B cell (primary cell): ENCODE results near the gene KIF21A. TPM values are rescaled to one million over a fixed set of nuclear protein-coding genes. Genes with fewer than 3 reads are reported as not detected.

Experiments used
- ATAC-seq: fragments of 200-7000 bp; cut with Tn5 transposase; one replicate; pipeline ENCODE4 v1.10.0; 2021; ENCODE audit warnings: low read depth, mild to moderate bottlenecking, moderate number of reproducible peaks, moderate library complexity
- CTCF ChIA-PET: fragments of 350-600 bp; sonication (Branson Sonifier 250); formaldehyde crosslinking; loops from one replicate; lab custom pipeline; 2021; ENCODE audit warnings: antibody characterized with exemption, inconsistent platforms; lab: Charles Lee
- POLR2A ChIA-PET: fragments of 350-600 bp; sonication (Branson Sonifier 250); formaldehyde crosslinking; loops from one replicate; lab custom pipeline; 2021; ENCODE audit warnings: antibody characterized with exemption; lab: Charles Lee
- DNase-seq: peaks from one replicate; pipeline ENCODE4 v3.0.0; 2013
- H2AFZ ChIP-seq: 2 replicates; pipeline ENCODE4 v1.6.1; 2012; ENCODE audit warnings: mild to moderate bottlenecking, low read depth, low read length; ENCODE audit not compliant: insufficient read depth, poor library complexity, severe bottlenecking
- H3K27ac ChIP-seq, 2 donors: 1 replicate in 1 of 2; 2 replicates in 1 of 2; pipeline ENCODE4 v1.5.1; 2012 to 2013; ENCODE audit warnings: low read length in 2 of 2, mild to moderate bottlenecking in 2 of 2, moderate library complexity in 1 of 2
- H3K27me3 ChIP-seq, 4 experiments: fragments of 200-600 bp in 1 of 4; sonication (generic) in 1 of 4; replicated peaks in 1 of 4; 1 replicate in 2 of 4; 2 replicates in 2 of 4; pipeline versions ENCODE4 v1.6.1 to v1.7.0; 2013 to 2016; ENCODE audit warnings: low read length in 3 of 4, mild to moderate bottlenecking in 2 of 4, mixed read lengths in 1 of 4, moderate library complexity in 1 of 4; ENCODE audit not compliant: insufficient read depth in 4 of 4, control insufficient read depth in 3 of 4; ENCODE audit errors: control extremely low read depth in 1 of 4
- H3K36me3 ChIP-seq, 2 experiments: replicated peaks in 1 of 2; 1 replicate in 1 of 2; 2 replicates in 1 of 2; pipeline versions ENCODE4 v1.6.1 to v1.7.1; 2013; ENCODE audit warnings: low read length in 1 of 2; ENCODE audit not compliant: insufficient read depth in 2 of 2, control insufficient read depth in 1 of 2; ENCODE audit errors: control extremely low read depth in 1 of 2, extremely low read depth in 1 of 2
- H3K4me1 ChIP-seq, 2 donors: fragments of 200-600 bp in 1 of 2; sonication (generic) in 1 of 2; 1 replicate in 1 of 2; 2 replicates in 1 of 2; pipeline versions ENCODE4 v1.5.1 to v1.6.1; 2013 to 2017; ENCODE audit warnings: low read length in 2 of 2; ENCODE audit not compliant: control insufficient read depth in 2 of 2, insufficient read depth in 2 of 2
- H3K4me2 ChIP-seq: replicated peaks from 2 replicates; pipeline ENCODE3; 2012; ENCODE audit warnings: mild to moderate bottlenecking, low read depth, low read length; ENCODE audit not compliant: poor library complexity, severe bottlenecking
- H3K4me3 ChIP-seq, 5 experiments: fragments of 200-600 bp in 1 of 5; sonication (generic) in 1 of 5; 1 replicate in 3 of 5; 2 replicates in 2 of 5; pipeline versions ENCODE4 v1.5.1 to v1.7.0; 2011 to 2016; ENCODE audit warnings: low read length in 4 of 5, mild to moderate bottlenecking in 4 of 5, low read depth in 2 of 5, control low read depth in 1 of 5, moderate library complexity in 1 of 5; ENCODE audit not compliant: insufficient read depth in 1 of 5; ENCODE audit errors: control extremely low read depth in 1 of 5, extremely low read depth in 1 of 5
- H3K79me2 ChIP-seq: fragments of 200-600 bp; sonication (generic); one replicate; pipeline ENCODE4 v1.6.0; 2016; ENCODE audit warnings: low read length; ENCODE audit not compliant: control insufficient read depth, insufficient read depth
- H3K9ac ChIP-seq: fragments of 200-600 bp; sonication (generic); 2 replicates; pipeline ENCODE4 v1.6.1; 2017; ENCODE audit warnings: mild to moderate bottlenecking, low read length, moderate library complexity
- H3K9me3 ChIP-seq, 3 donors: one replicate each; pipeline versions ENCODE4 v1.6.1 to v1.7.1; 2013; ENCODE audit warnings: low read length in 2 of 3; ENCODE audit not compliant: control insufficient read depth in 2 of 3, insufficient read depth in 1 of 3; ENCODE audit errors: control extremely low read depth in 1 of 3
- H4K20me1 ChIP-seq: 2 replicates; pipeline ENCODE4 v1.6.0; 2012; ENCODE audit warnings: mild to moderate bottlenecking, low read length; ENCODE audit not compliant: insufficient read depth, control insufficient read depth, poor library complexity, severe bottlenecking
- H3K27ac Mint-ChIP-seq: one replicate; pipeline ENCODE4 v1.8.0; 2021; ENCODE audit warnings: mixed read lengths
- H3K27me3 Mint-ChIP-seq: one replicate; pipeline ENCODE4 v1.8.0; 2021; ENCODE audit warnings: mixed read lengths
- H3K4me1 Mint-ChIP-seq: one replicate; pipeline ENCODE4 v1.8.0; 2021; ENCODE audit warnings: mixed read lengths
- H3K4me3 Mint-ChIP-seq: one replicate; pipeline ENCODE4 v1.8.0; 2021; ENCODE audit warnings: mixed read lengths
- H3K9me3 Mint-ChIP-seq: one replicate; pipeline ENCODE4 v1.8.0; 2022; ENCODE audit warnings: mixed read lengths; ENCODE audit not compliant: insufficient read depth
- CTCF ChIP-seq: fragments of 200-600 bp; IDR thresholded peaks from one replicate; pipeline ENCODE4 v1.8.0; 2022; ENCODE audit warnings: antibody characterized with exemption, mild to moderate bottlenecking
- EZH2 ChIP-seq: IDR thresholded peaks from 2 replicates; pipeline ENCODE4 v1.6.1; 2012; ENCODE audit warnings: borderline replicate concordance, low read depth, mild to moderate bottlenecking, moderate library complexity, low read length; ENCODE audit not compliant: insufficient read depth, poor library complexity, severe bottlenecking
- WGBS: methylation state at CpG from one replicate; pipeline ENCODE4 v1.1.5; 2013; ENCODE audit warnings: missing lambda C conversion rate; ENCODE audit not compliant: insufficient coverage; 5-methylcytosine and 5-hydroxymethylcytosine counted together
- intact Hi-C: fragments of 100-400 bp; cut with micrococcal nuclease; formaldehyde crosslinking; loops from one replicate; pipeline ENCODE4 v1.10.0; 2022
- polyA plus RNA-seq: library from polyadenylated mRNA; depleted of rRNA; stranded (reverse); fragments of >200 nt; gene quantifications from 2 replicates; pipeline ENCODE4 v1.2.3, GENCODE V29; 2012
- total RNA-seq, 2 donors: library from RNA; stranded (reverse); fragments of 120-200 nt in 1 of 2; gene quantifications; 1 replicate in 1 of 2; 2 replicates in 1 of 2; pipeline versions ENCODE4 v1.2.3 to v1.2.4, GENCODE V29; 2013 to 2022

Gene KIF21A
- total and polyA plus RNA-seq, 2 donors (not counting 1 experiment from before 2014, with no cell fraction given), result 0.33 to 2.2 TPM

GRCh38 chr12:39368891-39369290 lies 74.0 kb downstream of the KIF21A start:
- no peaks in the 10 kb centered on the region for H3K36me3 ChIP-seq
- no peak overlapping the region for H3K4me3 ChIP-seq
- H3K4me1 ChIP-seq, result no peaks in the 10 kb centered on the region
- no peak overlapping the region for H3K4me3 Mint-ChIP-seq
- H3K9me3 Mint-ChIP-seq, result no peaks in the 10 kb centered on the region
- H3K27me3 Mint-ChIP-seq, result no peaks in the 10 kb centered on the region
- ATAC-seq, result no peak
- TF ChIP-seq EZH2, result no peak
- no peak for TF ChIP-seq CTCF
- ChIA-PET POLR2A (no interaction called here), CTCF (no interaction called here)
- intact Hi-C loops, result no loop called here
- H3K4me2 ChIP-seq, result no peak overlapping the region
- no peak overlapping the region for H3K9ac ChIP-seq
- H3K79me2 ChIP-seq, result no peaks in the 10 kb centered on the region
- H3K27me3 ChIP-seq, result no peaks in the 10 kb centered on the region
- H2AFZ ChIP-seq, result no peak overlapping the region
- H3K9me3 ChIP-seq, result no peaks in the 10 kb centered on the region
- no peaks in the 10 kb centered on the region for H4K20me1 ChIP-seq
- WGBS, result no CpG with 5 or more reads among the region's 2 CpGs
- H3K4me1 Mint-ChIP-seq, result peaks cover 5% of the 10 kb centered on the region
- H3K27ac Mint-ChIP-seq, result no peak overlapping the region
- no peak overlapping the region for H3K27ac ChIP-seq
- no peak for DNase-seq

GRCh38 chr12:39368096-39368495 lies 74.8 kb downstream of the KIF21A start:
- Histone ChIP-seq H3K27me3 (no peaks in the 10 kb centered on the region), H3K36me3 (no peaks in the 10 kb centered on the region), H3K27ac (no peak overlapping the region), H3K4me2 (no peak overlapping the region), H3K4me1 (no peaks in the 10 kb centered on the region), H4K20me1 (no peaks in the 10 kb centered on the region), H3K4me3 (no peak overlapping the region), H2AFZ (no peak overlapping the region), H3K9me3 (no peaks in the 10 kb centered on the region), H3K79me2 (no peaks in the 10 kb centered on the region), H3K9ac (no peak overlapping the region)
- Mint-ChIP-seq H3K4me1 (peaks cover 3% of the 10 kb centered on the region), H3K4me3 (no peak overlapping the region), H3K27me3 (no peaks in the 10 kb centered on the region), H3K27ac (no peak overlapping the region), H3K9me3 (no peaks in the 10 kb centered on the region)
- CTCF ChIA-PET, result interaction anchor here (0.9 kb wide), 1 partner anchor 20 kb away, joined by 3 read pairs; no protein-coding TSS in a partner anchor
- intact Hi-C loops, result no loop called here
- DNase-seq (no peak), ATAC-seq (no peak)
- no peak for TF ChIP-seq CTCF
- TF ChIP-seq EZH2, result no peak
- WGBS, result no CpG with 5 or more reads among the region's 1 CpG
- POLR2A ChIA-PET, result no interaction called here
